HepG2 (cell line): ENCODE data around the gene ZNF587B. TPM values are rescaled to one million over a fixed set of nuclear protein-coding genes. Genes with fewer than 3 reads are reported as not detected.
A peak's percentile ranks its signal among the peaks of the same experiment; 100 is the strongest.
"Not testable (repeated sequence)": the region's sequence is repeated elsewhere in the genome, so short reads cannot be mapped to it uniquely, and the experiment has no call there.

Experiments
- ATAC-seq: fragments of 200-7000 bp; cut with Tn5 transposase; 3 replicates; pipeline ENCODE4 v1.9.1; 2020; ENCODE audit warnings: mild to moderate bottlenecking, moderate library complexity
- BruUV-seq: library from RNA; stranded (reverse); fragments of 400-500 nt; replicated peaks from 2 replicates; lab custom pipeline; 2021; lab: Mats Ljungman, UMichigan
- CTCF ChIA-PET: fragments of 300-600 bp; formaldehyde crosslinking; extraction: SDS; loops from one replicate; lab custom pipeline; 2021; ENCODE audit warnings: low total read pairs, inconsistent platforms, low intra/inter-chr PET ratio; lab: Yijun Ruan, JAX
- POLR2A ChIA-PET: fragments of 350-600 bp; sonication (Branson Sonifier 250); formaldehyde crosslinking; loops from one replicate; lab custom pipeline; 2020; ENCODE audit warnings: antibody characterized with exemption, inconsistent platforms; lab: Yijun Ruan, JAX
- DNase-seq: peaks from one replicate; pipeline ENCODE4 v3.0.0-alpha.2; 2015; ENCODE audit warnings: low spot score
- FAIRE-seq: peaks from 3 replicates; lab custom pipeline; 2011; peaks lifted over from hg19 to GRCh38; lab: Jason Lieb, UNC
- H2AFZ ChIP-seq: one replicate; pipeline ENCODE4 v1.6.1; 2011; ENCODE audit warnings: low read length, inconsistent platforms
- H3K27ac ChIP-seq: fragments of 300-600 bp; 3 replicates; pipeline ENCODE4 v1.8.0; 2011; ENCODE audit warnings: mixed run types, mild to moderate bottlenecking, mixed read lengths, low read length, inconsistent platforms; ENCODE audit not compliant: insufficient read depth; ENCODE audit errors: extremely low read length
- H3K27me3 ChIP-seq, 2 experiments: fragments of 200-600 bp in 1 of 2; 2 replicates in 1 of 2; 3 replicates in 1 of 2; pipeline versions ENCODE4 v1.6.0 to v1.8.0; 2011; ENCODE audit warnings: low read length in 2 of 2, mild to moderate bottlenecking in 2 of 2, moderate library complexity in 2 of 2, inconsistent platforms in 1 of 2; ENCODE audit not compliant: insufficient read depth in 2 of 2, control insufficient read depth in 1 of 2
- H3K36me3 ChIP-seq, 2 experiments: fragments of 200-600 bp in 1 of 2; replicated peaks in 1 of 2; 2 replicates in 1 of 2; 3 replicates in 1 of 2; pipeline versions ENCODE4 v1.5.1 to v1.8.0; 2011; ENCODE audit warnings: low read length in 2 of 2, inconsistent platforms in 1 of 2; ENCODE audit not compliant: insufficient read depth in 2 of 2, control insufficient read depth in 1 of 2
- H3K4me1 ChIP-seq: 2 replicates; pipeline ENCODE4 v1.5.1; 2012; ENCODE audit warnings: low read length, inconsistent platforms; ENCODE audit not compliant: insufficient read depth
- H3K4me2 ChIP-seq: 2 replicates; pipeline ENCODE4 v1.6.0; 2011; ENCODE audit warnings: low read depth, low read length, inconsistent platforms
- H3K4me3 ChIP-seq, 3 experiments: fragments of 200-600 bp in 1 of 3; sonication (generic), shearing (Covaris generic) in 1 of 3; replicated peaks in 1 of 3; 2 replicates each; pipeline ENCODE4 v1.5.1; 2011 to 2016; ENCODE audit warnings: low read length in 3 of 3, inconsistent platforms in 2 of 3, low read depth in 2 of 3, mild to moderate bottlenecking in 2 of 3, control low read depth in 1 of 3, mixed read lengths in 1 of 3; ENCODE audit not compliant: insufficient read depth in 1 of 3
- H3K79me2 ChIP-seq: one replicate; pipeline ENCODE4 v1.6.1; 2011; ENCODE audit warnings: low read length, inconsistent platforms; ENCODE audit not compliant: insufficient read depth
- H3K9ac ChIP-seq: 2 replicates; pipeline ENCODE4 v1.6.0; 2011; ENCODE audit warnings: mild to moderate bottlenecking, low read depth, low read length, inconsistent platforms; ENCODE audit not compliant: insufficient read depth
- H3K9me3 ChIP-seq: 2 replicates; pipeline ENCODE4 v1.5.1; 2012; ENCODE audit warnings: mild to moderate bottlenecking, low read length
- H4K20me1 ChIP-seq: 2 replicates; pipeline ENCODE4 v1.6.0; 2011; ENCODE audit warnings: inconsistent platforms, mild to moderate bottlenecking, low read length, moderate library complexity; ENCODE audit not compliant: insufficient read depth
- KAT7 ChIP-seq: IDR thresholded peaks from 2 replicates; pipeline ENCODE4 v1.6.1; 2018; ENCODE audit warnings: borderline replicate concordance, missing compliant biosample characterization
- SMAD3 ChIP-seq: sonication (generic); formaldehyde crosslinking; IDR thresholded peaks from 2 replicates; pipeline ENCODE4 v1.4.0; 2020; ENCODE audit warnings: missing genetic modification reagents
- ZKSCAN1 ChIP-seq: fragments of 150-350 bp; IDR thresholded peaks from 2 replicates; pipeline ENCODE4 v1.6.1; 2014; ENCODE audit warnings: low read length
- ZSCAN30 ChIP-seq: sonication (generic); formaldehyde crosslinking; IDR thresholded peaks from 2 replicates; pipeline ENCODE4 v1.5.0; 2020; ENCODE audit warnings: mild to moderate bottlenecking, missing genetic modification reagents
- WGBS: methylation state at CpG from one replicate; pipeline ENCODE4 v1.1.6; 2017; ENCODE audit warnings: low lambda C conversion rate; 5-methylcytosine and 5-hydroxymethylcytosine counted together
- in situ Hi-C: cut with HindIII; loops from 2 replicates; pipeline ENCODE4 v1.10.0; 2017; ENCODE audit warnings: low pct_unique_long_range_greater_than_20kb; ENCODE audit not compliant: extremely low pct_ligation_motif_present
- intact Hi-C: fragments of 100-400 bp; cut with micrococcal nuclease; formaldehyde crosslinking; loops from one replicate; pipeline ENCODE4 v1.10.0; 2022; ENCODE audit not compliant: unreplicated experiment
- polyA plus RNA-seq, 8 experiments: library from polyadenylated mRNA; depleted of rRNA in 3 of 8; stranded (reverse) in 7 of 8; unstranded in 1 of 8; fragments of >200 nt; fragmentation: Illumina TruSeq in 4 of 8; extraction: Trizol in 4 of 8; gene quantifications; 2 replicates each; pipeline versions ENCODE4 v1.2.1 to v1.2.3, GENCODE V29; 2011 to 2016; ENCODE audit warnings: low read depth in 4 of 8, missing spikeins in 1 of 8, mixed read lengths in 1 of 8; ENCODE audit not compliant: insufficient read depth in 1 of 8
- total RNA-seq, 5 experiments: library from RNA; depleted of rRNA; stranded (reverse); fragments of >200 nt; fragmentation: Illumina TruSeq; extraction: Trizol; gene quantifications; 2 replicates each; pipeline ENCODE4 v1.2.3, GENCODE V29; 2016; ENCODE audit warnings: low read depth in 1 of 5
- TF ChIP-seq, protein P1 (sequence below): sonication (generic); formaldehyde crosslinking; IDR thresholded peaks from 2 replicates; pipeline ENCODE4 v1.5.1; 2020; ENCODE audit warnings: mild to moderate bottlenecking, missing genetic modification reagents, moderate library complexity

ZNF587B gene
- total and polyA plus RNA-seq, 2 of the 13 experiments (the other 11 are each of a cell fraction or from before 2014, with no cell fraction given), result 5.2 to 29.9 TPM

DNA sequence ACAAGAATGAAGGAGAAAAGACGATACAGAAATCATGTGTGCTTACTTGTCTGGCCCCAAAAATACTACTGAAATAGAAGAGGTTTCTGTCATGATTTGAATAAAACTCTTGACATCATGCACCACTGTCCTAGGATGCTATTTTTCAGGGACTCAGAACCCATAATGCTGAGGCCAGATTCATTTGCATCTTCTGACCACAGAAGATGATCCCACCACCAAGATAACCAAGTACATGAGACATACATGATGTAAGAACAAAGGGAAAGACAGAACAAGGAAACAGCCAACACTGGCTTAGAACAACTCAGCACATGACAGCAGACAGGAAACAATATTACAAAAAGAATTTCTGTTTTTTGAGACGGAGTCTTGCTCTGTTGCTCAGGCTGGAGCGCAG lies 17.9 kb upstream of the ZNF587B start:
- Histone ChIP-seq H3K9me3 (no peaks in the 10 kb centered on the region), H3K4me1 (peaks cover 57% of the 10 kb centered on the region), H3K27me3 (no peaks in the 10 kb centered on the region; a peak in 1 of 5 replicates), H3K4me2 (no peak overlapping the region), H3K4me3 (no peak overlapping the region), H2AFZ (no peak overlapping the region), H4K20me1 (peaks cover 3% of the 10 kb centered on the region; the same call in 1 of the 2 replicates), H3K79me2 (peaks cover 20% of the 10 kb centered on the region), H3K9ac (no peak overlapping the region), H3K36me3 (peaks cover 7 to 23% of the 10 kb centered on the region in 2 experiments; a peak in 4 of 5 replicates), H3K27ac (no peak overlapping the region)
- DNase-seq, result no peak
- FAIRE-seq, result no peak
- ATAC-seq, result no peak
- no peak for TF ChIP-seq ZKSCAN1
- TF ChIP-seq KAT7 (CRISPR knock-in tag), result no peak
- no peak for TF ChIP-seq ZSCAN30 (CRISPR knock-in tag)
- no peak for TF ChIP-seq SMAD3 (CRISPR knock-in tag)
- TF ChIP-seq, protein P1, sequence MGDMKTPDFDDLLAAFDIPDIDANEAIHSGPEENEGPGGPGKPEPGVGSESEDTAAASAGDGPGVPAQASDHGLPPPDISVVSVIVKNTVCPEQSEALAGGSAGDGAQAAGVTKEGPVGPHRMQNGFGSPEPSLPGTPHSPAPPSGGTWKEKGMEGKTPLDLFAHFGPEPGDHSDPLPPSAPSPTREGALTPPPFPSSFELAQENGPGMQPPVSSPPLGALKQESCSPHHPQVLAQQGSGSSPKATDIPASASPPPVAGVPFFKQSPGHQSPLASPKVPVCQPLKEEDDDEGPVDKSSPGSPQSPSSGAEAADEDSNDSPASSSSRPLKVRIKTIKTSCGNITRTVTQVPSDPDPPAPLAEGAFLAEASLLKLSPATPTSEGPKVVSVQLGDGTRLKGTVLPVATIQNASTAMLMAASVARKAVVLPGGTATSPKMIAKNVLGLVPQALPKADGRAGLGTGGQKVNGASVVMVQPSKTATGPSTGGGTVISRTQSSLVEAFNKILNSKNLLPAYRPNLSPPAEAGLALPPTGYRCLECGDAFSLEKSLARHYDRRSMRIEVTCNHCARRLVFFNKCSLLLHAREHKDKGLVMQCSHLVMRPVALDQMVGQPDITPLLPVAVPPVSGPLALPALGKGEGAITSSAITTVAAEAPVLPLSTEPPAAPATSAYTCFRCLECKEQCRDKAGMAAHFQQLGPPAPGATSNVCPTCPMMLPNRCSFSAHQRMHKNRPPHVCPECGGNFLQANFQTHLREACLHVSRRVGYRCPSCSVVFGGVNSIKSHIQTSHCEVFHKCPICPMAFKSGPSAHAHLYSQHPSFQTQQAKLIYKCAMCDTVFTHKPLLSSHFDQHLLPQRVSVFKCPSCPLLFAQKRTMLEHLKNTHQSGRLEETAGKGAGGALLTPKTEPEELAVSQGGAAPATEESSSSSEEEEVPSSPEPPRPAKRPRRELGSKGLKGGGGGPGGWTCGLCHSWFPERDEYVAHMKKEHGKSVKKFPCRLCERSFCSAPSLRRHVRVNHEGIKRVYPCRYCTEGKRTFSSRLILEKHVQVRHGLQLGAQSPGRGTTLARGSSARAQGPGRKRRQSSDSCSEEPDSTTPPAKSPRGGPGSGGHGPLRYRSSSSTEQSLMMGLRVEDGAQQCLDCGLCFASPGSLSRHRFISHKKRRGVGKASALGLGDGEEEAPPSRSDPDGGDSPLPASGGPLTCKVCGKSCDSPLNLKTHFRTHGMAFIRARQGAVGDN (CRISPR knock-in tag), result no peak
- ChIA-PET POLR2A (no interaction called here), CTCF (no interaction called here)
- 97% methylated on average over 3 of the region's 3 CpGs for WGBS
- intact Hi-C loops (no loop called here), in situ Hi-C loops (no loop called here)
- no TSS peak for BruUV-seq

DNA sequence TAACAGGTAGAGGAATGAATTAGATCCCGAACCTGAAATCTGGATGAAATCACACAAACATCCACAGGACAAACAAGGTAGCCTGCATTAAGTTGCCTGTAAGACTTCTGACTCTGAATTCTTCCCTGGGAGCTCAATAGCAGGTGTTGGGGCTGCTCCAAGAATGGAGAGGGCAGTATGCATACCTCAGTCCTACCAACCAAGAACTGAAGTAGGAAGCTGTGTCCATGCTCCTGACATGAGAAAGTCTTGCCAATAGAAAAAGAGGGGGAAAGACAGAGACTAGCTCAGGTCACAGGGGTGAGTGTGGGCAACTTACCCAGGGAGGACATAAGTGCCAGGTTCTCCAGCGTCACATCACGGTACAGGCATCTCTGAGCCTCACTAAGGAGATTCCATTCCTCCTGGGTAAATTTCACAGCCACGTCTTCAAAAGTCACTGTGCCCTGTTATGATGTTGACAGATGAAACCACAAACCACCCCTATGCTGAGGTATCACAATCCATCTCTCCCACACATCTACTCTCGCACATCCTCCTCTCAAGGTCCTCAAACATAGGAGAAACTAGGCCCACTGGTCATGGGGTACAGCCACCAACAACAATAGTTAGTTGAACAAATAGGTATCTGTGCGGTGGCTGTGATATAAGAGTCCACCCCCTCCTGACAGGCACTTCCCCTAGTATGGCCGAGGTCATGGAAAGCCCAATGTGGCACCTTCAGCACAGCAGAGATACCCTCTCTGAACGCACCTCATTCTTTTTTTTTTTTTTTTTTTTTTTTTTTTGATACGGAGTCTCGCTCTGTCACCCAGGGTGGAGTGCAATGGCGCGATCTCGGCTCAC lies 16.9 kb upstream of the ZNF587B start:
- in situ Hi-C loops, FAIRE-seq, CTCF ChIA-PET, H3K27ac ChIP-seq, H4K20me1 ChIP-seq, ATAC-seq, H2AFZ ChIP-seq, intact Hi-C loops, BruUV-seq, H3K9me3 ChIP-seq, H3K27me3 ChIP-seq, DNase-seq: not testable (repeated sequence)
- H3K4me1 ChIP-seq, result peaks cover 57% of the 10 kb centered on the region
- H3K4me2 ChIP-seq, result peak overlapping the region; percentile 88
- peak overlapping the region; percentile 92 for H3K9ac ChIP-seq
- H3K36me3 ChIP-seq, result peaks cover 5 to 14% of the 10 kb centered on the region in 2 experiments; a peak in 4 of 5 replicates
- H3K79me2 ChIP-seq, result peaks cover 20% of the 10 kb centered on the region
- 84% methylated on average over 11 of the region's 13 CpGs for WGBS
- POLR2A ChIA-PET, result interaction anchor here (0.6 to 0.9 kb wide), 2 partner anchors 131 to 378 kb away, joined by 3 read pairs; partner anchors contain the start of genes ZNF551 and ZNF749
- peak overlapping the region; percentile 87 to 99 (median 91); a peak in 5 of 6 replicates for H3K4me3 ChIP-seq
